NCI-H2107 (cell line): ENCODE data around the gene MSL2.
"Not testable (repeated sequence)": the region's sequence is repeated elsewhere in the genome, so short reads cannot be mapped to it uniquely, and the experiment has no call there.

Experiments
- DNase-seq: peaks from one replicate; lab custom pipeline; 2025; lab: John Stamatoyannopoulos, UW

Gene MSL2

GRCh38 chr3:136192195-136192594 lies 3.9 kb downstream of the MSL2 start:
- not testable (repeated sequence) for DNase-seq

- no peak for DNase-seq
Observed at GRCh38 chr3:136189859-136190617, 6.1 kb downstream of the MSL2 start.

- no peak for DNase-seq
Observed at GRCh38 chr3:136189043-136189442, 7.1 kb downstream of the MSL2 start.

- DNase-seq, result no peak
Observed at GRCh38 chr3:136187868-136188267, 8.3 kb downstream of the MSL2 start.

GRCh38 chr3:136186846-136187245 lies 9.3 kb downstream of the MSL2 start:
- no peak for DNase-seq

- no peak for DNase-seq
Observed at GRCh38 chr3:136186344-136186743, 9.8 kb downstream of the MSL2 start.

DNA sequence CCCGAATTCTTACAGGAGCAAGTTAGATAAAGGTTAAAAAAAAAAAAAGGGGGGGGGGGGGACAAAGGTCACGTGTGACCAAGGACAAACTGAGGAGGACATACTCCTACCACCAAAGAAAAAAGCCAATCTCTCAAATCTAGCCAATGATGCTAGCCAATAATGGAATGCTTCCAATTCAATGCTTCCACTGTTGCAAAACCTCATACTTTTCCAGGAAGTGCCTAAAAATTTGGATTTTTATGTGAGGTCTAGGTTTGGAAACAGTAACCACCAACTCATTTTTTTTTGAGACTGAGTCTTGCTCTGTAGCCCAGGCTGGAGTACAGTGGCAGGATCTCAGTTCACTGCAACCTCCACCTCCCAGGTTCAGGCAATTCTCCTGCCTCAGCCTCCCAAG lies 11.4 kb downstream of the MSL2 start:
- no peak for DNase-seq

DNA sequence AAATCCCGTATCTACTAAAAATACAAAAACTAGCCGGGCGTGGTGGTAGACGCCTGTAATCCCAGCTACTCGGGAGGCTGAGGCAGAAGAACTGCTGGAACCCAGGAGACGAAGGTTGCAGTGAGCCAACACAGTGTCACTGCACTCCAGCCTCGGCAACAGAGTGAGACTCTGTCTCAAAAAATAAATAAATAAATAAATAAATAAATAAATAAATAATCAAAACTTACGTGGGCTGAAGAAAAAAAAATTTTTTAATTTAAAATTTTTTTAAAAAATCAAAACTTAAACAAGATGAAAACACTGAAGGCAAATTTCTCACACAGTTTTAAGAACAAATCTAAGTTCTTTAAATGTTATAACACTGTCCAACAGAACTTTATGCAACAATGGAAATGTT lies 14.4 kb downstream of the MSL2 start:
- DNase-seq, result no peak

GRCh38 chr3:136177876-136178275 lies 18.3 kb downstream of the MSL2 start:
- no peak for DNase-seq

GRCh38 chr3:136173939-136174490 lies 22.1 kb downstream of the MSL2 start:
- no peak for DNase-seq

GRCh38 chr3:136171097-136171542 lies 25.0 kb downstream of the MSL2 start:
- no peak for DNase-seq

DNA sequence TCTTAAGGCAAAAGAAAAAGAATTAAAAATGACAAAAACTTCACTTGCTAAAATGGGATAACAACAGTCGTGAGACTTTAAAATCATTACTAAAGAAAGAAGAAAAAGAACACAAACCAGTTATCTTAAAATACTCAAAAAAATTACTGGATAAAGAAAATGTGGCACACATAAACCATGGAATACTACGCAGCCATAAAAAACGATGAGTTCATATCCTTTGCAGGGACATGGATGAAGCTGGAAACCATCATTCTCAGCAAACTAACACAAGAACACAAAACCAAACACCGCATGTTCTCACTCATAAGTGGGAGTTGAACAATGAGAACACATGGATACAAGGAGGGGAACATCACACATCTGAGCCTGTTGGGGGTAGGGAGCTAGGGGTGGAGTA lies 27.9 kb downstream of the MSL2 start:
- DNase-seq, result not testable (repeated sequence)

DNA sequence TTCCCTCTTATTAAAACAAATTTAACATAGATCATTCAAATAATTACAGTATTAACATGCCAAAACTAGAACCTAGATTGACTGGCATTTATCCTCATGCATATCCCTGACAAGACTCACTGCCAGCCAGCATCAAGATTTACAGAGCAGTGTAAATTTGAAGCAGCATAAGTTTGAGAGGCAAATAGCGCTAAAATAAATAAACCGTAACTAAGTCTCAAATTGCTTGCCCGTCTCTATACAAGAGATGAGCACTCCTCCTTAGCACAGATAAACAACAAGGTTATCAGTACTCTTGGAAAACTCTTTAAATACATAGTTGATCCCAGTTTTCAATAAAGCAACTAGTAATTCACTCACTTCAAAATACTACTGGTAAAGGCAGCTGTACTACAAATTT lies 29.6 kb downstream of the MSL2 start:
- no peak for DNase-seq

DNA sequence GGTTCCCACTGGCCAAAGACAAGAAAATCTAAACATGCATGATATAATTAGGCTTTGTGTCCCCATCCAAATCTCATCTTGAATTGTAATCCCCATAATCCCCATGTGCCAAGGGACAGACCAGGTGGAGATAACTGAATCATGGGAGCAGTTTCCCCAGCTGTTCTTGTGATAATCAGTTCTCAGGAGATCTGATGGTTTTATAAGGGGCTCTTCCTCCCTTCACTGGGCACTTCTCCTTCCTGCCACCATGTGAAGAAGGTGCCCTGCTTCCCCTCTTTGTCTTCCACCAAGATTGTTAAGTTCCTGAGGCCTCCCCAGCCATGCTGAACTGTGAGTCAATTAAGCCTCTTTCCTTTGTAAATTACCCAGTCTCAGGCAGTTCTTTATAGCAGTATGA lies 32.5 kb downstream of the MSL2 start:
- not testable (repeated sequence) for DNase-seq

GRCh38 chr3:136162322-136162721 lies 33.8 kb downstream of the MSL2 start:
- no peak for DNase-seq

DNA sequence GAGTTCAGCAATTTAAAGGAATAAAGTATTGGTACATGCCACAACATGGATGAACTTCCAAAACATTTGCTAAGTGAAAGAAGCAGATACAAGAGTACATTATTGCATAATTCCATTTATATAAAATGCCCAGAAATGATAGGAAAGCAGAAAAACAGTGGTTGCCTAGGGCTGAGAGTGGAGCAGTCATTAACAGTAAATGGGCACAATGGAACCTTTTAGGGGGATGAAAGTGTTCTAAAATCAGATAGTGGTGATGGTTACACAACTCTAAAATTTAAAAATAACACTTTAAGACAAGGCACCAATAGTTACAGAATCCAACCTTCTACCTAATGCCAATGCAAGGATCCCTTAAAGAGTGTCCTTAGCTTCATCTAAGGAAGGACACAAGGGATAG lies 34.6 kb downstream of the MSL2 start:
- DNase-seq, result no peak

DNA sequence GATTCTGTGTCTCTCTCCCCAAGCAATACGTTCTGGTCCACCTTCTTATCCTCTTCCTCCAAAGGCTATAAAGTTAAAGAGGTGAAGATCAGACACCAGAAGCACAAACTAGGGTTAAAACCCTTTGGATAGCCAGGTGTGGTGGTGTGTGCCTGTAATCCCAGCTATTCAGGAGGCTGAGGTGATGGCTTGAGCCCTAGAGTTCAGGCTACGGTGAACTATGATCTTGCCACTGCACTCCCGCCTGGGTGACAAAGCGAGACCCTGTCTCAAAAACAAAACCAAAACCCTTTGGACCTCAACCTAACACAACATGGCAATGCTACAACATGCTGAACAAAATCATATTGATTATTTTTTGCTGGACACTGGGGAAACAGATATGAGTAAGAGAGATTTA lies 43.2 kb downstream of the MSL2 start:
- no peak for DNase-seq

DNA sequence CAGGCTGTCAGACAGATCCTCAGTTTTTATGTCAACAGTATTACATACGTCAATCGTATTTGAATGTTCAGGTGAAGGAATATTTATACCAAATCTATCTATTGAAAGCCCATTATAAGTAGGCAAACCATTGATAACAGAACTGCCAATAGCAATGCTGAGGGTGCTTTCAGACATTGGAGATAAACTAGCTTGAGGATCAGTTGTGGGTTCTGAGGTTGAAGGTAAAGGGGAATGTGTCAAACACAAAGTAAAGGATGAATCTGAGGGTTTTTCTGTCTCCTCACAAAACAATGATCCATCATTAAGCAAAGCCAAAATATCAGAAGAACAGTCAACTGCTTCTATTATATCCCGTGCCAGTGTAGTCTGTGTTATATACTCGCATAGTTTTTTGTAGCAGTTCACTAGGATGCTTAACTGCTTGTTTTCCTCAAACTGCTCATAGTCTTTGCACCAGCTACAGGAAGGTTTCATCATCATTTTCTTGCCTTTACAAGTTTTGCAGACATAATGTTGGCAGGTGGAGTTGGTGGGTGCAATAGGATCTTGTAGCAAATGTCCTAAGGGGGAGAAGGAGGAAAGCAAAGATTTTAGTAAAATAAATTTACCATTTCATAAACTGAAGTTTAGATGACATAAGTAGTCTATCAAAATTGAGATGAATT lies 43.8 kb downstream of the MSL2 start:
- DNase-seq, result no peak

DNA sequence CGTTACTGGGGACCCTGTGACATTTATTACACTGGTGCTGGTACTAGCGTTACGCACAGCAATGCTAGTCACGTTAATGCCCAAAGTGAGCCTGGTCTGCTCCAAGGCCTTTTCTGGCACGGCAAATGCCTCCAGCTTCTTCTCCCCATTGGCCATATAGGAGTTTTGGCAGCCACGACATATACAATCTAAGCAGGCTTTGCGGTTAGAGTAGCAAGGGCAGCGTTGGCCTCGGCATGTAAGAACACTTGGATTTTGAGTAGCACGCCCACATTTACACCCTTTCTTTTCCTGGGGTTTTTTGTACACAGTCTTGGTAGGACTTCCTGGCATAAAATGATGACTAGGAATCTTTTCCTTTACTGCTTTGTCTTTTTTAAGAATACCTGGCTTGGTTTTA lies 44.9 kb downstream of the MSL2 start:
- DNase-seq, result no peak

- no peak for DNase-seq
Observed at GRCh38 chr3:136149667-136150066, 46.5 kb downstream of the MSL2 start.

GRCh38 chr3:136146981-136147729 lies 49.0 kb downstream of the MSL2 start:
- DNase-seq, result no peak

GRCh38 chr3:136144397-136144796 lies 51.7 kb downstream of the MSL2 start:
- not testable (repeated sequence) for DNase-seq

DNA sequence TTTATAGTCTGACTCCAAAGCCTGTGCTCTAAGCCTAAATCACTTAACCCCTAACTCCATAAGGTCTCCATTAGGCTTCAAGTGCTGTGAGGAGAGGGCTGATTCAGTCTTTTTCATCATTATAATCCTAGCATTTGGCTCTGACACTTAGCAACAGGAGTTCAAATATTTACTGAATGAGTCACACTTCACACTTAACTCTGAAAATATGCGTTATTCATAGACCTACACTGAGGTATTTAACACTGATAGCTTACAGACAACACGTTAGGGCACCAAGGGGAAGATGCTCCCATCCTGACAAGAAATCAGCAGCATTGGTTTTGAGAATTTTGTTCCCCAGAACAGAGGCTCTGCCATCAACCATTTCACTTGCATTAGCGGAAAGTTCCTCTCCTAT lies 53.5 kb downstream of the MSL2 start:
- no peak for DNase-seq
